OCI-LY1 (cell line): Measurements from ENCODE around the gene DLGAP4.

Experiments
- CTCF ChIP-seq: fragments of 200-600 bp; sonication (generic), shearing (Covaris generic); IDR thresholded peaks from 2 replicates; pipeline ENCODE4 v1.5.1; 2017; ENCODE audit warnings: mild to moderate bottlenecking, antibody characterized with exemption, low read length, moderate library complexity, mixed read lengths
- EZH2 ChIP-seq: fragments of 200-600 bp; sonication (generic), shearing (Covaris generic); IDR thresholded peaks from 2 replicates; pipeline ENCODE4 v1.8.0; 2017; ENCODE audit warnings: borderline replicate concordance, mixed run types, mild to moderate bottlenecking, antibody characterized with exemption, low read length, moderate library complexity, mixed read lengths

- peak; percentile 28; the same call in 1 of the 2 replicates for TF ChIP-seq CTCF
- no peak for TF ChIP-seq EZH2
These were observed 78.0 kb downstream of the DLGAP4 start for GRCh38 chr20:36384022-36384619.
